Upper lobe of left lung (tissue), 6 donors: Measurements from ENCODE around the gene TTC32. TPM values are rescaled to one million over a fixed set of nuclear protein-coding genes. Genes with fewer than 3 reads are reported as not detected.
A peak's percentile ranks its signal among the peaks of the same experiment; 100 is the strongest.

Experiments used
- ATAC-seq, 2 donors: fragments of 200-7000 bp; cut with Tn5 transposase; one replicate each; pipeline ENCODE4 v1.9.1; 2022; ENCODE audit warnings: mild to moderate bottlenecking in 2 of 2, moderate library complexity in 2 of 2; ENCODE audit not compliant: low FRiP score in 2 of 2
- DNase-seq, 2 donors: peaks; one replicate each; pipeline ENCODE4 v3.0.0-alpha.2; 2019 to 2020
- H3K27ac ChIP-seq, 4 donors: fragments of 200-600 bp; sonication (generic); one replicate each; pipeline ENCODE4 v1.5.1; 2016 to 2019
- H3K27me3 ChIP-seq, 4 donors: fragments of 200-600 bp; sonication (generic); one replicate each; pipeline ENCODE4 v1.5.1; 2017 to 2019
- H3K36me3 ChIP-seq, 4 donors: fragments of 200-600 bp; sonication (generic); one replicate each; pipeline ENCODE4 v1.5.1; 2016 to 2019
- H3K4me1 ChIP-seq, 4 donors: fragments of 200-600 bp; sonication (generic); one replicate each; pipeline ENCODE4 v1.5.1; 2018 to 2019
- H3K4me3 ChIP-seq, 4 donors: fragments of 200-600 bp; sonication (generic); one replicate each; pipeline ENCODE4 v1.5.1; 2017 to 2019; ENCODE audit warnings: mild to moderate bottlenecking in 2 of 4, moderate library complexity in 1 of 4
- H3K9me3 ChIP-seq, 4 donors: fragments of 200-600 bp; sonication (generic); one replicate each; pipeline ENCODE4 v1.5.1; 2018 to 2019
- CTCF ChIP-seq, 6 experiments: fragments of 450-650 bp in 4 of 6; fragments of 200-600 bp in 2 of 6; sonication (generic) in 2 of 6; IDR thresholded peaks; one replicate each; pipeline ENCODE4 v1.5.1; 2016 to 2019; ENCODE audit warnings: antibody characterized with exemption in 6 of 6
- EP300 ChIP-seq, 4 donors: sonication (generic); formaldehyde crosslinking; IDR thresholded peaks; one replicate each; pipeline ENCODE4 v1.5.1; 2017; ENCODE audit warnings: antibody characterized with exemption in 4 of 4, control low read depth in 2 of 4
- POLR2A ChIP-seq, 4 donors: fragments of 450-650 bp; IDR thresholded peaks; one replicate each; pipeline ENCODE4 v1.5.1; 2016 to 2017; ENCODE audit warnings: antibody characterized with exemption in 4 of 4, mild to moderate bottlenecking in 2 of 4
- POLR2AphosphoS5 ChIP-seq, 2 donors: sonication (generic); formaldehyde crosslinking; IDR thresholded peaks; one replicate each; pipeline ENCODE4 v1.5.1; 2017; ENCODE audit warnings: antibody characterized with exemption in 2 of 2
- WGBS, 2 donors: methylation state at CpG; one replicate each; pipeline ENCODE4 v1.1.5; 2017 to 2018; 5-methylcytosine and 5-hydroxymethylcytosine counted together
- total RNA-seq, 6 donors: library from RNA; depleted of rRNA in 4 of 6; stranded (reverse); fragments of >200 nt in 4 of 6; gene quantifications; one replicate each; pipeline versions ENCODE4 v1.1.0 to v1.2.1, GENCODE V29; 2016 to 2021
- donor health status: DM: no; HTN: no; CAD: no; lungs with moderate emphysema.
- donor health status: DM: no; HTN: yes; CAD: no; lungs with severe emphysema.

The TTC32 gene
- total RNA-seq, 6 donors from 2014 or later, result 8.4 to 14.7 (median 12.3) TPM

GRCh38 chr2:19942199-19942598, 40.4 kb upstream of the TTC32 start:
- peaks cover 0 to 9% (median 0%) of the 10 kb centered on the region in 4 donors for H3K36me3 ChIP-seq
- H3K4me1 ChIP-seq, result no peaks in the 10 kb centered on the region
- ATAC-seq (no peak), DNase-seq (no peak)
- H3K27ac ChIP-seq, result no peak overlapping the region
- TF ChIP-seq CTCF (IDR thresholded peaks at IDR 0.05) (no peak), POLR2A (IDR thresholded peaks at IDR 0.05) (no peak), EP300 (IDR thresholded peaks at IDR 0.05) (no peak), POLR2AphosphoS5 (IDR thresholded peaks at IDR 0.05) (no peak)
- H3K4me3 ChIP-seq, result no peak overlapping the region
- H3K27me3 ChIP-seq, result no peaks in the 10 kb centered on the region
- H3K9me3 ChIP-seq, result no peaks in the 10 kb centered on the region

GRCh38 chr2:19937004-19937403, 35.2 kb upstream of the TTC32 start:
- H3K4me1 ChIP-seq, result peaks cover 0 to 4% (median 2%) of the 10 kb centered on the region in 4 donors
- no peaks in the 10 kb centered on the region for H3K9me3 ChIP-seq
- 89 to 94% methylated on average over 4 of the region's 4 CpGs for WGBS, 2 donors
- DNase-seq (no peak), ATAC-seq (no peak)
- H3K4me3 ChIP-seq, result no peak overlapping the region
- H3K27ac ChIP-seq, result no peak overlapping the region
- peaks cover 0 to 14% (median 0%) of the 10 kb centered on the region in 4 donors for H3K36me3 ChIP-seq
- no peak for TF ChIP-seq EP300 (IDR thresholded peaks at IDR 0.05)
- TF ChIP-seq POLR2A (IDR thresholded peaks at IDR 0.05), result no peak
- no peak for TF ChIP-seq POLR2AphosphoS5 (IDR thresholded peaks at IDR 0.05)
- TF ChIP-seq CTCF (IDR thresholded peaks at IDR 0.05), result no peak
- no peaks in the 10 kb centered on the region for H3K27me3 ChIP-seq

- WGBS, 2 donors, result 97 to 100% methylated on average over 2 of the region's 2 CpGs
- TF ChIP-seq POLR2AphosphoS5 (IDR thresholded peaks at IDR 0.05) (no peak), POLR2A (IDR thresholded peaks at IDR 0.05) (no peak), EP300 (IDR thresholded peaks at IDR 0.05) (no peak), CTCF (IDR thresholded peaks at IDR 0.05) (no peak)
- ATAC-seq (no peak), DNase-seq (no peak)
- H3K4me3 ChIP-seq, result no peak overlapping the region
- peaks cover 0 to 14% (median 0%) of the 10 kb centered on the region in 4 donors for H3K36me3 ChIP-seq
- no peak overlapping the region for H3K27ac ChIP-seq
- H3K9me3 ChIP-seq, result no peaks in the 10 kb centered on the region
- H3K27me3 ChIP-seq, result no peaks in the 10 kb centered on the region
- peaks cover 0 to 4% (median 2%) of the 10 kb centered on the region in 4 donors for H3K4me1 ChIP-seq
These were observed 34.4 kb upstream of the TTC32 start for GRCh38 chr2:19936203-19936602.

- peak overlapping the region in 3 of 4 donors; percentile 11 to 70 (median 42) for H3K27ac ChIP-seq
- H3K4me1 ChIP-seq, result peaks cover 0 to 4% (median 2%) of the 10 kb centered on the region in 4 donors
- ATAC-seq (no peak), DNase-seq (no peak)
- peaks cover 0 to 31% (median 0%) of the 10 kb centered on the region in 4 donors for H3K36me3 ChIP-seq
- TF ChIP-seq CTCF (IDR thresholded peaks at IDR 0.05) (no peak), POLR2A (IDR thresholded peaks at IDR 0.05) (no peak), POLR2AphosphoS5 (IDR thresholded peaks at IDR 0.05) (no peak), EP300 (IDR thresholded peaks at IDR 0.05) (no peak)
- H3K27me3 ChIP-seq, result no peaks in the 10 kb centered on the region
- peaks cover 0 to under 1% (median 0%) of the 10 kb centered on the region in 4 donors for H3K9me3 ChIP-seq
- WGBS, 2 donors, result 44 to 51% methylated on average over 5 of the region's 5 CpGs
- H3K4me3 ChIP-seq, result no peak overlapping the region
These were observed 31.7 kb upstream of the TTC32 start for GRCh38 chr2:19933351-19933981.

GRCh38 chr2:19932928-19933327, 31.1 kb upstream of the TTC32 start:
- DNase-seq (no peak), ATAC-seq (no peak)
- Histone ChIP-seq H3K4me1 (peaks cover 0 to 4% (median 2%) of the 10 kb centered on the region in 4 donors), H3K9me3 (peaks cover 4 to 6% (median 4%) of the 10 kb centered on the region in 4 donors), H3K4me3 (no peak overlapping the region), H3K36me3 (peaks cover 0 to 34% (median 1%) of the 10 kb centered on the region in 4 donors), H3K27me3 (no peaks in the 10 kb centered on the region), H3K27ac (peak overlapping the region in 1 of 4 donors; percentile 70)
- WGBS, 2 donors, result 80 to 85% methylated on average over 2 of the region's 2 CpGs
- TF ChIP-seq POLR2AphosphoS5 (IDR thresholded peaks at IDR 0.05) (no peak), POLR2A (IDR thresholded peaks at IDR 0.05) (no peak), EP300 (IDR thresholded peaks at IDR 0.05) (no peak), CTCF (IDR thresholded peaks at IDR 0.05) (no peak)
